Adipose tissue (tissue), 3 donors: ENCODE data around the gene SPAG5. TPM values are rescaled to one million over a fixed set of nuclear protein-coding genes. Genes with fewer than 3 reads are reported as not detected.

ENCODE experiments used
- H3K27ac ChIP-seq: one replicate; pipeline ENCODE4 v1.5.1; 2013; ENCODE audit warnings: low read depth, low read length
- WGBS, 3 donors: extraction: QIAGEN DNeasy Blood & Tissue Kit; methylation state at CpG; one replicate each; pipeline ENCODE4 v1.1.7; 2013; 5-methylcytosine and 5-hydroxymethylcytosine counted together
- polyA plus RNA-seq, 3 donors: library from polyadenylated mRNA; stranded (reverse); fragments of 200-250 nt; gene quantifications; one replicate each; pipeline ENCODE4 v1.2.3, GENCODE V29; 2013
- donor health status: healthy with polysubstance abuse.
- donor health status: Bipolar disorder and iron deficiency.
- donor health status: healthy.

The SPAG5 gene
- polyA plus RNA-seq, 3 donors = 1.5 to 3.3 (median 2.9) TPM

DNA sequence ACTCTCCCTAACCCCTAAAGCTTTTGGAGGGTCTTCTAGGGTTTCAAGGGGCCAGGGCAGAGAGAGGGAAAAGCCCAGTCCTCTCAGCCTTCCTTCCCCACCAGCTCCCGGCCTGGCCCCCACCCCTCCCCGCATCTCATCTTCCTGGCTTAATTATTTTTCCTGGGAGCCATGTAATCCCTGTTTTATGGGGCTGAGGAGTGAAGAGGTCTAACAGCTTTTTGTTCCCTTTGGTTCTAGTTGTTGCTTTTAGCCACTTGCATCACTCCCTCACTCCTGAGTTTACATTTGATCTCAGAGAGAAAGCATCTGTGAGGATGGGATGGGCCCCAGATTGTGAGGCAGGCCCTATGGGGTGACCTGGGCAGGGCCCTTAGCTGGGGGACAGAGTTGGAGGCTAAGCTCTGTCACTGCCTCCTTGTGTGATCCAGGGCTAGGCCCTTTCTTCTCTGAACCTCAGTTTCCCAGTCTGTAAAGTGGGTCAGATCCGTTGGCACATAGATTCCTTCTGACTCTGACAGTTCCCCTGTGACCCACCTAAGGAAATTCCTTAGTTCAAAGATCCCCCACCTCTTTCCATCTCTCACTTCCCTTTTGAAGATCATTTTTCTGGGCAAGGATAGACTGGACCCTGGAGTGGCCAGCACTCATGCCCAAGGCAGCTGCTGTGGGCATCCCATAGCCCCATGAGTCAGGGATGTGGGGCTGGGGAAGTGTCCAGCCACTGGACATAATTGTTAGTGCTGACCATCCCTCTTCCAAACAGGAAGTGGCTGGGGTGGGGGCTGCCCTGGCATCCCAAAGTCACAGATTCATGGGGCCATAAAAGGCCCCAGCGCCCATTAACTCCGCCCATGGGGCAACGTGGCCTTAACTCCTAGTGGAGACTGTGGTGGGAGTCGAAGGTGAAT is 66.5 kb downstream of the SPAG5 start:
- WGBS, 3 donors = 72 to 92% (median 78%) methylated on average over 7 of the region's 7 CpGs
- H3K27ac ChIP-seq = no peak overlapping the region

DNA sequence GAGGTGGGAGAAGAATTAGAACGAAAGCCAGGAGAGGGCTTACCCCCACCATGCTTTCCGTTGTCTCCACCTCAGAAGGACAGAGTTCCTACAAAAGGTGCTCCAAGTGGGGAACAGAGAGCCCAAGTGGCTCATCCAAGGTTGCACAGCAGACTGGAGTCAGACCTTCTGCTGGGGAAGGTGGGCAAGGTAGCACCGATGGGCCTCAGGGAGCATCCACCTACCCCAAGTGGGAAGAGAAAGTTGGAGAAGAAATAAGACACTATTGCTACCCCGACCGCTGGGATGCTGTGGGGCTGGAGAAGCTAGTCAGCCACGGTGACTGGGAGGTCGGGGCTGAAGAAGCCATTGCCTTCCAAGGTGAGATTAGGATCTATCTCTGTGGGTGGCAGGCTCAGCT is 67.9 kb downstream of the SPAG5 start:
- 76 to 80% (median 77%) methylated on average over 7 of the region's 7 CpGs for WGBS, 3 donors
- H3K27ac ChIP-seq = no peak overlapping the region

DNA sequence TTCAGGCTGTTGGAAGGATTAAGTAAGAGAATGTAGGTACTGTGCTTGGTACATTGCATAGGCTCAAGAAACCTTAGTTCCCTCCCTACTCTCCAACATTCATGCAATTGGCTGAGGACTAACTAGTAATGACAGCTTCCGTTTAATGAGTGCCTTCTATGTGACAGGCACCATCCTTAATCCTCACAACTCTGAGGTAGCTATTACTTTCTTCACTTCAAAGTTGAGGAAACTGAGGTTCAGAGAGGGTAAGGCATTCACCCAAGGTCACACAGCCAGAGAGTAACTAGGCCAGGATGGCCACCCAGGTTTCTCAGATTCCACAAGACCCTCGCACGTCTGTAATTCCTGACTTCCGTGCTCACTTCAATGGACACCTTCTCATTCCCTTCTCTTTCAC is 68.6 kb downstream of the SPAG5 start:
- H3K27ac ChIP-seq = no peak overlapping the region
- WGBS, 3 donors = 87 to 89% (median 88%) methylated on average over 4 of the region's 4 CpGs

DNA sequence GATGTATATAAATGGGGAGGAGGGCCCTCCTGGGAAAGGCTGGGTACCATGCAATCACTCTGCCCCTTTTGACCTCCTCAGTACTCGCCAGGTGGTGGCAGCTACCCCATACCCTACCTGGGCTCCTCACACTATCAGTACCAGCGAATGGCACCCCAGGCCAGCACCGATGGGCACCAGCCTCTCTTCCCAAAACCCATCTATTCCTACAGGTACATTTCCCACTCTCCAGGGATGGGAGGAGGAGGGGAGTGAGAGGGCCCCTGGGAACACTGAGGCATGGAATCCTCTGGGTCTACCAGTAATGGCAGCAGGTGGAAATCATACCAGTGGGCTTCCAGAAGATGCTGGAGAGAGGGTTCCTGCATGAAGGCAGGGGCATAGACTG is 69.8 kb downstream of the SPAG5 start:
- WGBS, 3 donors = 90 to 95% (median 92%) methylated on average over 3 of the region's 3 CpGs
- H3K27ac ChIP-seq = no peak overlapping the region

DNA sequence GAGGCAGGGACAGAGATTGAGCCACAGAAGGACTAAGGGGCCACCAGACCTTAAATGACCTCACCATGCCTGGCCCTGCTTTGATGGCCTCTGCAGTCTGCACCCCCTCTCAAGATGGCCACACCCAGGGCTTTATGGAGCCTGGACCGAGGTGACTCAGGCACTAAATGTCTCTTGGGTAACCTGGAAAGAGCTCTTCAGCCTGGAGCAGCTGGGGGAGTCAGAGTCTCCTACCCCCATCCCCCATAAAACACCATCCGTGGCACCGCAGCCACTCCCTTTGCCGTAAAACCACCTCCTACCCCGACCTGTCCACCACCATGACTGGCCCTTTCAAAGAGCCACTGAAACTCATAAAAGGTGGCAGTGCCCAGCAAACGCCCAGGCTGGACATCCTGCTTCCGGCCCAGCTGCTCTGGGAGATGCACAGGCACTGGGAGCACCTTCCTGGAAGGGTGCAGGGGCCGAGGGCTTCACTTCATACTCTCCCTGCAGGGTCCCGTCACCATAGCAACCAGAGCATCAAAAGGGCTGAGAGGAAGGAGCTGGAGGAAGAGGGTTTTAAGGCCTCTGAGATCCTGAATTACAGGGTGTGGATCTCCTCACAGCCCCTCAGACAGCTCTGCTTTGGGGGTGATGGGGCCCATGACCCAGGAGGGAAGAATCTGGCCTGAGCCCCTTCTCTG is 70.4 kb downstream of the SPAG5 start:
- WGBS, 3 donors = 73 to 88% (median 78%) methylated on average over 9 of the region's 9 CpGs

DNA sequence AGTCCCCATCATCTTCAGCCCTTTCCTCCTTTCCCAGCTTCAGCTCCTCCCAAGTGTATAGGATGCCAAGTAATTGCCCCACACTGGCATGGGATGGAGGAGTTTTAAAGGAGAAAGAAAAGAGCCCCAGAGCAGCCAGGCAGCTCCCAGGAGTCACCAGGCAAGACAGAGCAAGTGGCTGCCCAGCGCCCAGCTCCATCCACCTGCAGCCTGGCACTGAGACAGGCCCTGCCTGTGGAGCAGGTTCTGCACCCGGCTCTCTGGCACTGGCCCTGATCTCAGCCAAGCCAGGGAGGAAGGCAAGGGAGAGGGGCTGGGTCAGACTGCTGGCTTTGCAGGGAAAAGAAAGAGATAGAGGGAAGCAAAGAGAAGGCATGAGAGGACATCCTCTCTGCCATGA is 71.0 kb downstream of the SPAG5 start:
- 24 to 96% (median 86%) methylated on average over 2 of the region's 2 CpGs for WGBS, 3 donors

More for the DNA sequence above, 70.4 kb downstream of the SPAG5 start:
- H3K27ac ChIP-seq = no peak overlapping the region

More for the DNA sequence above, 71.0 kb downstream of the SPAG5 start:
- no peak overlapping the region for H3K27ac ChIP-seq

Other genes with a start within 250 kb of the SPAG5 start
- gene POLDIP2, start 241.5 kb downstream of the SPAG5 start, polyA plus RNA-seq = 10 to 100 TPM; 55.1 to 89.6 (median 58.5) TPM
- gene SEBOX, start 233.8 kb downstream of the SPAG5 start, polyA plus RNA-seq = not detected
- 1 to 10 TPM; 2.1 to 6.9 (median 2.1) TPM for gene VTN, start 228.7 kb downstream of the SPAG5 start, polyA plus RNA-seq
- gene SARM1, start 227.3 kb downstream of the SPAG5 start, polyA plus RNA-seq = 10 to 100 TPM in 1 of 3 donors, 1 to 10 TPM in 2; 3.7 to 13.1 (median 9.8) TPM
- gene SLC46A1, start 192.8 kb downstream of the SPAG5 start, polyA plus RNA-seq = 1 to 10 TPM; 1.2 to 5.3 (median 3.9) TPM
- under 1 TPM in 2 of 3 donors, not detected in 1; 0.03 to 0.09 TPM for gene SLC13A2, start 125.4 kb downstream of the SPAG5 start, polyA plus RNA-seq
- gene FOXN1, start 92.7 kb downstream of the SPAG5 start, polyA plus RNA-seq = under 1 TPM in 2 of 3 donors, not detected in 1; 0.01 to 0.03 TPM
- 10 to 100 TPM; 12.5 to 16.6 (median 15.0) TPM for gene UNC119, start 46.4 kb downstream of the SPAG5 start, polyA plus RNA-seq
- 10 to 100 TPM; 18.9 to 60.3 (median 24.8) TPM for gene PIGS, start 27.5 kb downstream of the SPAG5 start, polyA plus RNA-seq
- 10 to 100 TPM in 2 of 3 donors, 1 to 10 TPM in 1; 5.4 to 59.0 (median 23.8) TPM for gene ALDOC, start 22.1 kb downstream of the SPAG5 start, polyA plus RNA-seq
- 1 to 10 TPM; 1.8 to 3.3 (median 2.9) TPM for gene RSKR, start 15.2 kb upstream of the SPAG5 start, polyA plus RNA-seq
- gene BLTP2, start 46.1 kb upstream of the SPAG5 start, polyA plus RNA-seq = 10 to 100 TPM; 19.6 to 42.6 (median 33.7) TPM
- 10 to 100 TPM; 31.0 to 45.5 (median 40.4) TPM for gene SDF2, start 62.9 kb upstream of the SPAG5 start, polyA plus RNA-seq
- gene SUPT6H, start 63.2 kb upstream of the SPAG5 start, polyA plus RNA-seq = 10 to 100 TPM; 16.3 to 33.9 (median 33.6) TPM
- gene PROCA1, start 112.9 kb upstream of the SPAG5 start, polyA plus RNA-seq = 1 to 10 TPM in 2 of 3 donors, under 1 TPM in 1; 0.35 to 2.9 (median 1.2) TPM
- gene RAB34, start 118.8 kb upstream of the SPAG5 start, polyA plus RNA-seq = 100 to 1,000 TPM in 1 of 3 donors, 10 to 100 TPM in 1, 1 to 10 TPM in 1; 7.9 to 125 (median 38.3) TPM
- gene RPL23A, start 121.0 kb upstream of the SPAG5 start, polyA plus RNA-seq = 1,000 to 10,000 TPM in 2 of 3 donors, 100 to 1,000 TPM in 1; 866 to 1,848 (median 1,584) TPM
- 10 to 100 TPM in 1 of 3 donors, 1 to 10 TPM in 2; 2.4 to 11.7 (median 5.4) TPM for gene TLCD1, start 127.2 kb upstream of the SPAG5 start, polyA plus RNA-seq
- 1 to 10 TPM; 1.8 to 2.7 (median 1.9) TPM for gene NEK8, start 129.8 kb upstream of the SPAG5 start, polyA plus RNA-seq
- gene TRAF4, start 145.0 kb upstream of the SPAG5 start, polyA plus RNA-seq = 10 to 100 TPM; 10.9 to 22.7 (median 19.5) TPM
- 1 to 10 TPM; 4.9 to 9.2 (median 5.6) TPM for gene FAM222B, start 243.8 kb upstream of the SPAG5 start, polyA plus RNA-seq